Measurements from ENCODE around the gene TP53RK.

DNA sequence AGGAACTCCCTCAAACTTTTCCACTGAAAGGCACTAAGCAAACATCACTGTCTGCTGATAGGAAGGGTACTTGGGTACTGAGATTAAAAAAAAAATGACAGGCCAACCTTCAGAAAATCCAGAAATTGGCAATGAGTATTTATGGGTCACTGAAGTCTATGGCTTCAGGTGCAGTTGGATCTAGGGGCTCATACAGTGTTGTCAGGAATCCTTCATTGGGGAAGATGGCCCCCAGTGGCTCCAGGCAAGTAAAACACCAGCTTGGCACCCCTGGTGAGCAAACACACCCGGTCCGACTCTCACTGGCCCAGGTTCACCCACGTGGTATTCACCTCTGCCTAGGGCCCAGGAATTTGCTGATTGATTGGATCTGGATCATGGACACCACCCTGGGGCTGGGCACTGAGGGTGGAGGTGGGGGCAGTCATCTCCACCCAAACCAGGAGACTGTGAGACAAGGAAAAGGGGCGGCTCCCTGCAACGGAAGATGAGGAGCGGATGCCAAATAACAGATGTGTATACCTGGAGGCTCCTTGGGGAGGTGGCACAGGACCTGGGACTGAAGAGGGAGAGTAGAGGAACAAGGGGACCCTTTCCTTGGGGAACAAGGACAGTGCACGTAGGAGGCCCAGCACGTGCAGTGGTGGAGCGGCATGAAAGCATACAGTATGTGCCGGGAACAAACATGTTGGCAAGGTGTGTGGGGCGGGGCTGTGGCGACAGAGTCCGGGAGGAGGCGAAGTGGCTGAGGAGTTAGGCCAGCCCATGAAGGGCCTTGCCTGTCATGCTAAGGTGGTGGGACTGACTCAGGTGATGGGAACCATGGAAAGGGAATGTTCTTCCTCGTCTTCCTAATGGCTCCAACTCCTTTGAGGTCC, 25.0 kb upstream of the TP53RK start:
- TF ChIP-seq, protein P1, sequence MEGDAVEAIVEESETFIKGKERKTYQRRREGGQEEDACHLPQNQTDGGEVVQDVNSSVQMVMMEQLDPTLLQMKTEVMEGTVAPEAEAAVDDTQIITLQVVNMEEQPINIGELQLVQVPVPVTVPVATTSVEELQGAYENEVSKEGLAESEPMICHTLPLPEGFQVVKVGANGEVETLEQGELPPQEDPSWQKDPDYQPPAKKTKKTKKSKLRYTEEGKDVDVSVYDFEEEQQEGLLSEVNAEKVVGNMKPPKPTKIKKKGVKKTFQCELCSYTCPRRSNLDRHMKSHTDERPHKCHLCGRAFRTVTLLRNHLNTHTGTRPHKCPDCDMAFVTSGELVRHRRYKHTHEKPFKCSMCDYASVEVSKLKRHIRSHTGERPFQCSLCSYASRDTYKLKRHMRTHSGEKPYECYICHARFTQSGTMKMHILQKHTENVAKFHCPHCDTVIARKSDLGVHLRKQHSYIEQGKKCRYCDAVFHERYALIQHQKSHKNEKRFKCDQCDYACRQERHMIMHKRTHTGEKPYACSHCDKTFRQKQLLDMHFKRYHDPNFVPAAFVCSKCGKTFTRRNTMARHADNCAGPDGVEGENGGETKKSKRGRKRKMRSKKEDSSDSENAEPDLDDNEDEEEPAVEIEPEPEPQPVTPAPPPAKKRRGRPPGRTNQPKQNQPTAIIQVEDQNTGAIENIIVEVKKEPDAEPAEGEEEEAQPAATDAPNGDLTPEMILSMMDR (IDR thresholded peaks at IDR 0.05), result no peak
- no peak for TF ChIP-seq POLR2A (IDR thresholded peaks at IDR 0.05)

Data from body of pancreas (tissue), 4 donors.